ENCODE measurements around the gene SERPINA1. TPM values are rescaled to one million over a fixed set of nuclear protein-coding genes. Genes with fewer than 3 reads are reported as not detected.

The SERPINA1 gene
- total RNA-seq, 1 donor from 2014 or later: not detected

GRCh38 chr14:94394025-94394493 is 5.7 kb upstream of the SERPINA1 start:
- TF ChIP-seq CTCF (conservative IDR thresholded peaks at IDR 0.05): no peak
- no peak for DNase-seq (ENCODE audit: low read depth, low spot score)
- peaks cover 5% of the 10 kb centered on the region for H3K9me3 Mint-ChIP-seq

GRCh38 chr14:94393474-94393873 is 5.1 kb upstream of the SERPINA1 start:
- H3K4me1 Mint-ChIP-seq: peaks cover 35% of the 10 kb centered on the region
- TF ChIP-seq CTCF (conservative IDR thresholded peaks at IDR 0.05): no peak
- DNase-seq (ENCODE audit: low read depth, low spot score): no peak
- no peaks in the 10 kb centered on the region for H3K36me3 Mint-ChIP-seq (ENCODE audit: low read depth)
- H3K4me3 Mint-ChIP-seq: no peak overlapping the region
- H3K27ac Mint-ChIP-seq (ENCODE audit: unreplicated experiment): no peak overlapping the region
- peaks cover 5% of the 10 kb centered on the region for H3K9me3 Mint-ChIP-seq
- peaks cover 17% of the 10 kb centered on the region for H3K27me3 Mint-ChIP-seq (ENCODE audit: low read depth)

More at GRCh38 chr14:94394025-94394493, 5.7 kb upstream of the SERPINA1 start:
- Mint-ChIP-seq H3K4me1 (peaks cover 39% of the 10 kb centered on the region), H3K36me3 (ENCODE audit: low read depth) (no peaks in the 10 kb centered on the region), H3K27me3 (ENCODE audit: low read depth) (peaks cover 17% of the 10 kb centered on the region), H3K27ac (ENCODE audit: unreplicated experiment) (no peak overlapping the region), H3K4me3 (no peak overlapping the region)

- Mint-ChIP-seq H3K36me3 (ENCODE audit: low read depth) (no peaks in the 10 kb centered on the region), H3K9me3 (peaks cover 5% of the 10 kb centered on the region), H3K4me3 (no peak overlapping the region), H3K4me1 (peaks cover 25% of the 10 kb centered on the region), H3K27ac (ENCODE audit: unreplicated experiment) (no peak overlapping the region), H3K27me3 (ENCODE audit: low read depth) (peaks cover 8% of the 10 kb centered on the region)
- no peak for DNase-seq (ENCODE audit: low read depth, low spot score)
- TF ChIP-seq CTCF (conservative IDR thresholded peaks at IDR 0.05): no peak
These were observed 4.1 kb upstream of the SERPINA1 start for GRCh38 chr14:94392510-94392935.

- DNase-seq (ENCODE audit: low read depth, low spot score): no peak
- no peak for TF ChIP-seq CTCF (conservative IDR thresholded peaks at IDR 0.05)
- H3K27me3 Mint-ChIP-seq (ENCODE audit: low read depth): peaks cover 6% of the 10 kb centered on the region
- no peaks in the 10 kb centered on the region for H3K36me3 Mint-ChIP-seq (ENCODE audit: low read depth)
- H3K4me3 Mint-ChIP-seq: no peak overlapping the region
- peaks cover 1% of the 10 kb centered on the region for H3K9me3 Mint-ChIP-seq
- H3K4me1 Mint-ChIP-seq: peaks cover 14% of the 10 kb centered on the region
- H3K27ac Mint-ChIP-seq (ENCODE audit: unreplicated experiment): no peak overlapping the region
These were observed 3.0 kb upstream of the SERPINA1 start for GRCh38 chr14:94391281-94391975.

GRCh38 chr14:94390372-94391086 is 2.1 kb upstream of the SERPINA1 start:
- H3K27ac Mint-ChIP-seq (ENCODE audit: unreplicated experiment): no peak overlapping the region
- H3K36me3 Mint-ChIP-seq (ENCODE audit: low read depth): no peaks in the 10 kb centered on the region
- no peak for DNase-seq (ENCODE audit: low read depth, low spot score)

More at GRCh38 chr14:94390372-94391086, 2.1 kb upstream of the SERPINA1 start:
- H3K4me1 Mint-ChIP-seq: peaks cover 5% of the 10 kb centered on the region
- H3K27me3 Mint-ChIP-seq (ENCODE audit: low read depth): peaks cover under 1% of the 10 kb centered on the region
- TF ChIP-seq CTCF (conservative IDR thresholded peaks at IDR 0.05): no peak
- H3K9me3 Mint-ChIP-seq: no peaks in the 10 kb centered on the region
- H3K4me3 Mint-ChIP-seq: no peak overlapping the region
